8988T (cell line): Measurements from ENCODE around the gene RGS17.
"Not testable (repeated sequence)": the region's sequence is repeated elsewhere in the genome, so short reads cannot be mapped to it uniquely, and the experiment has no call there.

Experiments used
- DNase-seq: peaks from one replicate; pipeline ENCODE4 v3.0.0; 2011

RGS17 gene

DNA sequence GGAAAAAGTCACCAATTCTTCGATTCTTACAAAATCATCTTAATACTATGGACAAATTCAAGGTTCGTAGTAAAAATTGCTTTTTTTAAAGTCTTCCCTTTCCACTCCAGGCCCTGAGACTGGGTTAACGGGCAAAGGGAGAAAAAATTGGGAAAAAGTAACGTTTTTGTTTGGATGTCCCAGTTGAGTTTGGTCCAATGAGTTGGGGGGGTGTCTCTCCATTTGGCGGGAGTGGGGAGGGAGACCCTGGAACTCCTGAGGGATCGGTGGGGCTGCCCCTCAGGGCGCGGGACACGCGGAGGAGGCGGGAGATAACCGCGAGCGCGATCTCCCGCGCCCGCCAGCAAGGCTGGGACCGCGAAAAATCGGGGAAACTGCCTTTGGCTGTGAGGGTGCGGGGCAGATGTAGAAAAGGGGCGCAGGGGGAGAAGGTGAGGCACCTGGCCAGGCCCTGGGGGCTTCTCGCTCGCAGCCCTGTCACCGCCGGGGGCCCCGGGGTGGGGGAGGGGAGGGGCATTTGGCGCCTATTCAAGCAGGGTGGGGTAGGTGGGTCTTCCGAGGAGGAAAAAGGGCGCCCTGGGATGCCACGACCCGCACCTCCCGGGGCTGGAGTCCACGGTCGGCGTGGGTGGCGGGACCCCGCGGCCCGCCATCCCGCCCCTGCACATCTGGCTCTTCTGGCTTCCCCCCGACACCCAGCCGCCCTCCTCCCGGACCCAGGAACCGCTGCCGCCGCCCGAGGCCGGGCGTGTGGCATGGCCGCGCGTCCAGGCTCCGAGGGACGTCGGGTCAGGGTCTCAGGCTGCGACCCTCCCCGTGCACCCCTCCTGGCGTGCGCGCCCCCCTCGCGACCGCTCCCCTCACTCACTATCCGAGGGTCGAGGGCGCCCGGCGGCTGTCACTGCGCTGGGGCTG, 148.8 kb downstream of the RGS17 start:
- DNase-seq: no peak

DNA sequence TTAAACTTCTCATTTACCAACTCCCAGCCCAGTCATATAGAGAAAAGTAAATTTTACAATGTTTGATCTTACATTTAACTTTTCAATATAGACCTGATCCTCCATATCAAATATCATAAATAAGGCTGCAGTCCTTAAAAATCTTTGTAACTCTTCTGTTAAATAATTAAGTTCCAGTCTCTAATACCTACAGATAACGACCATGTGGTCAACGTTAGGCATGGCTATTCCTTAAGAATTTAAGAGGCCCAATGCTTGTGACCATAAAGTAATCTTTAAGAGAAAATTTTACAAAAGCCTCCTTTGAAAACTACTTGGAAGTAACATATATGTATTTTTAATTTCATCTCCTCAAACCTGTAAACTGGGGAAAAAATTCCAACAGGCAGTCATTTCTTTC, 149.9 kb downstream of the RGS17 start:
- no peak for DNase-seq

DNA sequence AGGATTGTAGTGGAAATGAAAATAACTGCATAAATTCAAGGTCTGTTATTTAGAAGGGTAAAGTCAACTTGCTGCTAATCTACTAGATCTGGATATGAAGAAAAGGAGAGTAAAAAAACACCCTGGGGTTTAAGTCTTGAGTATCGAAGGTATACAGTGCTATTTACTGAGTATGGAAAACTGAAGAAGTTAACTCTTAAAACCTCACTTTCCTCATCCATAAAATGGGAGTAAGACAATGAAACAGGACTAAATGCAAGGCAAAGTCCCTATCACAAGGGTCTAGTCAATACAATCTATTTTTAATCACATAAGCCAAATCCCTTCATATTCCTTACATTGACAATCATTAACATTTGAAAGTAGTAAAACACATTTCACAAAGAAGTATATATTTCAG, 150.4 kb downstream of the RGS17 start:
- DNase-seq: no peak

DNA sequence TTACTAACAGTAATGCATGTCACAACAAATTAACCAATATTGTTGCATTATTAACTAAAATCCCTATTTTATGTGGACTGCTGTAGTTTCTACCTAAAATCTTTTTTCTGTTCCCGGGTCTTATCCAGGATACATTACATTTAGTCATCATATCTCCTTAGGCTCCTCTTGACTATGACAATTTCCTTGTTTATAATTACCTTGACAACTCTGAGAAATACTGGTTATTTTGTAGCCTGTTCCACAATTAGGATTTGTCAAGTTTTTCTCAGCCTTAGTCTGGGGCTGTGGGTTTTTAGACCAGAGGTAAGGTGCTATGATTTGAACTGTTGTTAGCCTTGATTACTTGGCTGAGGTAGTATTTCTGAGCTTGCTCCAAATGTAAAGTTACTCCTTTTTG, 152.0 kb downstream of the RGS17 start:
- no peak for DNase-seq

DNA sequence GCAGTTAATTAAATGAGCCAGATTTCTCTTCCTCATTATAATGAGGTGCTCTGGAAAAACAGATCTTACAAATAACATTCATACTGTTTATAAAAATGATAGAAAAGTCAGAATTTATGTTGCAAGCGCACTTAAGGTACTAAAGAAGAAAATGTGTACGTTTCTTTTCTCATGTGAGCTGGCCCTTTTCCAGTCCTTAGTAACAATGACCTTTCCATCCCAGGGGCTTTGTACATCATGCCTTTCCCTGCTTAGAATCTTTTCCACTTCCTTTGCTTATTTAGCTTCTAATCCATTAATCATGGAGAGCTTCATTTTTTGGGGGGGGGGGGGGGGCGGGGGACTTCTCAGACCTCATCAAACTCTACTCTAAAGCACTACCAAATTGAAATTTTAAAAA, 153.0 kb downstream of the RGS17 start:
- DNase-seq: no peak

DNA sequence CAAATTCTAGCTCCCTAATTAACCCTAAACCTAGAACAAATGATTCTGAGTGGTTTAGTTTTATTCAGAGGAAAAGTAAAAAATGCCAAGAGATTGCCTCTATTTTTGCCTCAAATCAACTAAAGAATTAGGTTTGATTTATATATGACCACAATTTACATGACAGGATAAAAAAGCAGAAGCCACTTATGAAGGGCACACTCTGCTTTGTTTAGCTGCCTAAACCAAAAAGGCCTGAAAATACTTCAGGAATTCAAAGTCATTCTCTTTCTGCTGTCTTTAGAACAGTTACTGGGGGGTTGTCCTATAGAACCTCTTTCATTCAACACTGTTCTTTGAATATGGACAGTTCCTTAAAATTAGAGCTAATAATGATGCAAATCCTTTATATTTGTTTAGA, 153.5 kb downstream of the RGS17 start:
- no peak for DNase-seq

DNA sequence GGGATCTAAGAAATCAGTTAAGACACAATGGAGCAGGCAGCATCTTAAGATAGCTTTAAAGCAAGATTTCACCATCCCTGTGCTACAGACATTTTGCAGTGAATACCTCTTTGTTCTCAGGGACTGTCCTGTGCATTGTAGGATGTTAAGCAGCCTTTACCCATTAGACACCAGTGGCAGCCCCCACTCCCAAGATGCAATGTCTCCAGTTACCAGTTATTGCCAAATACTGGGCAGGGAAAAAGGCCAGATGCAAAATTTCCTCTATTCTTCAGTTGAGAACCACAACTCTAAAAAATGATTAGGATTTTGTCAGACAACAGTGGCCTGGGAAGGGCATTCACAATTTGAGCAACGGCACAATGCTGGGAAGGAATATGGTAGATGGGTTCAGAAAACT, 154.3 kb downstream of the RGS17 start:
- no peak for DNase-seq

DNA sequence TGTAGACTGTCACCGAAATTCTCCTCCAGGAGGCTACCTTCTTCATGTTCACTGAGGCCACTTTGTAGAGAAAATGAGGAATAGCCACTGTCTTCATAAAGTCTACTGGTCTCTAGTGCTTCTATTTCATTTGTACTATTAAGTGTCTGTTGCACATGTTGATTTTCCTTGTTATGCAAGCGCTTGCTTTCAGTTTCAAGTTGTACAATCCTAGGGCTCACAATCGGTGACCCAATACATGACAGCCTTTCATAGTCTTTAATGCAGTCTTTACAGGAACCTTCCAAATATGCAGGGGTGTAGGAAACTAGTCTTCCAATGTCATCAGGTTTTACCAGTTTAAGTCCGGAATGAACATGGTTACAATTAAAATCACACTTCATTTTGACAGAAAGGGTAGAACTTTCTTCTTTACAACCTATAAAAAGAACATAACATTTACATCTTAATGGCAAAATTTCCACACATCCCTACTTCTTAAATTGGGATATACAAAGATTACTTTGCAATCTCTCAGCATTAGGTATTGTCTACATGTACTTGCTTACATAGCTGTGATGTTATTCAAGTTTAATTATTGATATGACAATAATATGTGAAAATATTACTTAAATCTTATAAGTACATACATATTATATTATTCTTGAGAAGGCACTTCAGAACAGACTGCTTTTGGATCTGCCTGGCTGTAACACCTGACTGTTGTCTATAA, 155.7 kb downstream of the RGS17 start:
- DNase-seq: no peak

DNA sequence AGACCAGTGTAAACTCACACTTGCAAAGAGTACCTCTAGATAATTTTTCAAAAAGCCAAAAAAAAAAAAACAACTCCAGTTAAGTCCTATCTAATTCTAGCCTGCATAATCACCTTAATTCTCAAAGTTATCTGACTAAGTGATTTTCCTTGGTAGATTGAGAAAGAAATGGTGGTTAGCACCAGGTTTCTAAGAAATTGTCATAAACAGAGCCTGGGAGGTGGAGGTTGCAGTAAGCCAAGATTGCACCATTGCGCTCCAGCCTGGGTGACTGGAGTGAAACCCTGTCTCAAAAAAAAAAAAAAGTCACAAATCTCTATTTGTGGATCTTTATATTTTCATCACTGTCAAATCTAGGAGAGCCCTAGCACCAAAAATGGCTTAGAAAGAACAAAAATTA, 157.2 kb downstream of the RGS17 start:
- DNase-seq: no peak

DNA sequence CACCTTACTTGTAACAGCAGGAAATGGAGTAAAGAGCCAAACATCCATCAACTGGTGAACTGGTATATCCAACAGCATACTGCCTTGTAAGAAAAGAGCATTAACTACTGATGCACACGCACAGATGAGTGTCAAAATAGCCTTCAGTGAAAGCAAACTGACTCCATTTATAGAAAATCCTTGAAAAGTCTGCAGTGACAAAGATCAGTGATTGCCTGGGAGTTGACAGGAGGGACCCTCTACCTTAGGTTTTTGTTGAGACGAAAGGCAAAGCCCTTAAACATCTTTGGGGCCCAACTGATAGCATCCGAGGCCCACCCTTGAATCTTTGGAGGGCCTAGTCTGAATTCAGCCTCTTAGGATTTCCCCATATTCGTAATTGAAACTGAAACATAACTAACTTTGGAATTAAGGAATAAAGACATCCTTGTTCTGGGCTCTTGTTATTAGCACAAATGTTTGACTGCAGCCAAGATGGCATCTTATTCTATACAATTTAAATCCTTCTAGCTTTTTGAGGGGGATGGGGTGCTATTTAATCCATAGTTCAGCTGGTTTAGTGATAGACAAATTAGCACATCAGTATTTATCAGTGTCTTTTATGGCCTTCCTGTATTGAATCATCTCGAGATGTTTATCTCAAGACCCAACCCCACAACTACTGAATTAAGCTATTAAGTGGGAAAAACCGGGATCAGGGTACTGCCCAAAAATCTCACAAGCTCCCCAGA, 161.2 kb downstream of the RGS17 start:
- no peak for DNase-seq

DNA sequence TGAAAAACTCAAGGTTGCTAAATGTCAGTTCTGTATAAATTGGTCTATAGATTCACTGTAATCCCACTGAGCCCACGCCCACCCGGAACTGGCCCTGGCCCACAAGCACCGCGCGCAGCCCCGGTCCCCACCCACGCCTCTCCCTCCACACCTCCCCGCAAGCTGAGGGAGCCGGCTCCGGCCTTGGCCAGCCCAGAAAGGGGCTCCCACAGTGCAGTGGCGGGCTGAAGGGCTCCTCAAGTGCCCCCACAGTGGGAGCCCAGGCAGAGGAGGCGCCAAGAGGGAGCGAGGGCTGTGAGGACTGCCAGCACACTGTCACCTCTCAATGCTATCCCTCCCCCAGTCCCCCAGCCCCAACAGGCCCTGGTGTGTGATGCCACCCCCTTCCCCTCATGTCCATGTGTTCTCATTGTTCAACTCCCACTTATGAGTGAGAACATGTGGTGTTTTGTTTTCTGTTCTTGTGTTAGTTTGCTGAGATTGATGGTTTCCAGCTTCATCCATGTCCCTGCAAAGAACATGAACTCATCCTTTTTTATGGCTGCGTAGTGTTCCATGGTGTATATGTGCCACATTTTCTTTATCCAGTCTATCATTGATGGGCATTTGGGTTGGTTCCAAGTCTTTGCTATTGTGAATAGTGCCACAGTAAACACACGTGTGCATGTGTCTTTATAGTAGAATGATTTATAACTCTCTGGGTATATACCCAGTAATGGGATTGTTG, 164.8 kb downstream of the RGS17 start:
- DNase-seq: not testable (repeated sequence)

DNA sequence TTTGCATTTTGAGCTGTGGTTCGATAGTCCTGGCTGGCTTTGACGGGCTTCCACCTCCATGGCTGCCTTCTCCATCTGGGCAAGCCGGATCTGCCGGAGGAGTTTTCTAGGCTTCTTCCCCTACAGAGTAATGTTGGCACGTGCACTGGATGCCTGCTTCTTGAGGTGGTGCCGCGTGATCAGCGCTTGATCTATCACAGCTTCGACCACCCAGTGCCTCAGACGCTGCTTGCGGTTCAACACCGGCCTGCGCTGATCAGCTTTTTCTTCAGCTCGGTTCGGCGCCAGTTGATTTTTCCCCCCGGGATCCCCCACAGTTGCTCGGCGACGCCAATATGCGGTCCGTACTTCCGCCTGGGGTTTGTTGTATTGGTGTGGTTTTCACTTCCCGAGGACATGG, 171.7 kb downstream of the RGS17 start:
- no peak for DNase-seq

DNA sequence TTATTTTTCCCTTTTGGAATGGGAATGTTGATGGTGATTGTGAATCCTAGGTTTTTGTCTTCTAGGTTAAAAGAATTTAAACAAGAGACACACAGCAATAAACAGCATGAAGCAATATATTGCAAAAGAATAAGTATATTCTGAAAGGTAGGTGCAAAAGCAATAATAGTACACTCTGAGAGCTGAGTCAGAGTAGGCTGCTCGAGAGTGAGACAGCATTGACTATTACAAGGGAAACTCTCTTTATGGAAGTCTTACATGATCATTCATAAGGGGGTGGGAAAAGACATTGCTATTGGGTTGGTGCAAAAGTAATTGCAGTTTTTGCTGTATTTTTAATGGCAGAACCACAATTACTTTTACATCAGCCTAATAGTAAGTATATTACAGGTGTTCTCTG, 173.3 kb downstream of the RGS17 start:
- no peak for DNase-seq
